Calu3 (cell line): ENCODE data around the gene SERPINB10. TPM values are rescaled to one million over a fixed set of nuclear protein-coding genes. Genes with fewer than 3 reads are reported as not detected.

Source experiments
- BruUV-seq: library from RNA; stranded (reverse); fragments of 400-500 nt; replicated peaks from 2 replicates; lab custom pipeline; 2021; lab: Mats Ljungman, UMichigan
- CTCF ChIA-PET: fragments of 300-600 bp; sonication (Branson Sonifier 250); formaldehyde crosslinking; loops from one replicate; lab custom pipeline; 2022; ENCODE audit warnings: antibody characterized with exemption; lab: Charles Lee
- DNase-seq: peaks from one replicate; pipeline ENCODE4 v3.0.0; 2022
- H3K27ac Mint-ChIP-seq: one replicate; pipeline ENCODE4 v1.8.0; 2022; ENCODE audit warnings: mixed read lengths; ENCODE audit not compliant: unreplicated experiment
- H3K27me3 Mint-ChIP-seq: one replicate; pipeline ENCODE4 v1.8.0; 2022; ENCODE audit warnings: mixed read lengths; ENCODE audit not compliant: unreplicated experiment
- H3K36me3 Mint-ChIP-seq: one replicate; pipeline ENCODE4 v1.8.0; 2022; ENCODE audit warnings: mild to moderate bottlenecking, moderate library complexity, mixed read lengths; ENCODE audit not compliant: insufficient read depth, unreplicated experiment
- H3K4me1 Mint-ChIP-seq: one replicate; pipeline ENCODE4 v1.8.0; 2022; ENCODE audit warnings: mild to moderate bottlenecking, low read depth, mixed read lengths; ENCODE audit not compliant: unreplicated experiment
- H3K4me3 Mint-ChIP-seq: one replicate; pipeline ENCODE4 v1.8.0; 2022; ENCODE audit warnings: mild to moderate bottlenecking, low read depth, moderate library complexity, mixed read lengths; ENCODE audit not compliant: unreplicated experiment
- H3K9me3 Mint-ChIP-seq: one replicate; pipeline ENCODE4 v1.8.0; 2022; ENCODE audit warnings: low read depth, mixed read lengths; ENCODE audit not compliant: unreplicated experiment
- intact Hi-C: fragments of 100-400 bp; cut with micrococcal nuclease; formaldehyde crosslinking; loops from one replicate; pipeline ENCODE4 v1.10.0; 2022; ENCODE audit not compliant: unreplicated experiment
- total RNA-seq: library from RNA; stranded (reverse); gene quantifications from 2 replicates; pipeline ENCODE4 v1.2.3, GENCODE V29; 2022
- TF ChIP-seq, protein P1 (sequence below): fragments of 200-600 bp; IDR thresholded peaks from one replicate; pipeline ENCODE4 v1.8.0; 2022; ENCODE audit warnings: antibody characterized with exemption; ENCODE audit not compliant: unreplicated experiment

SERPINB10 gene
- total RNA-seq, 1 experiment from 2014 or later, result not detected

DNA sequence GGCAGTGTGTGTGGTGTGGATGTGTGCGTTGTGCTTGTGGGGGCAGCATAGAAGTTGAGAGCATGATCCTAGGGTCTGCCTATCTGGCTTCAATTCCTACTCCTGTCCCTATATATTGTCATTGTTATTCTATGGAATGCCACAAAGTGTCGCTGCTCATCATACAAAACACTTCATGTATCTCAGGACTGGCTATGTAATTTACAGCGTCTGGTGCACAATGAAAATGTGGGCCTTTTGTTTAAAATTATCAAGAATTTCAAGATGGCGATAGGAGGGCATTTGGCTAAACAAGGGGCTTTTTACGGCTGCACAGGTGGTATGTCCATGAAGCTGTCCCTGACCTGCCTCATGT, 16.8 kb upstream of the SERPINB10 start:
- no TSS peak for BruUV-seq
- CTCF ChIA-PET, result interaction anchor here (0.6 kb wide), 1 partner anchor 108 kb away, joined by 4 read pairs; no protein-coding TSS in a partner anchor

DNA sequence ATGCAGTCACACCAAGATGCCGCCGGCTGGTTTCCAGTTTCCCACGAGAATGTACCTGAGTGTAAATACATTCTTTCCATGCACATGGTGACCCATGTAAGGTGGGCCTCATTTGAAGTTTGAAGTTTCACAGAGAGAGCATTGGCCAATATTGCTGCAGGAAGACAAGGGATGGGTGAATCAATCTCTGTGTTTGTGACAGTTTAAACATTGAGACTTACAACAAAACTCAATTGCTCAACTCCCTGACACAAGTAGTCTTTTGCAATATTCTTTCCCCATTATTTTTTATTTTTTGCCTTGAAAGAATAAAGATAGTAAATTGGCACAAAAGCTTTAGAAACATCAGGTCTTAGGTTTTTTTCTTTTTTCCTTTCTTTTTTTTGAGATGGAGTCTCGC, 15.2 kb upstream of the SERPINB10 start:
- no peaks in the 10 kb centered on the region for H3K27me3 Mint-ChIP-seq
- DNase-seq, result no peak
- no peak overlapping the region for H3K4me3 Mint-ChIP-seq
- TF ChIP-seq, protein P1, sequence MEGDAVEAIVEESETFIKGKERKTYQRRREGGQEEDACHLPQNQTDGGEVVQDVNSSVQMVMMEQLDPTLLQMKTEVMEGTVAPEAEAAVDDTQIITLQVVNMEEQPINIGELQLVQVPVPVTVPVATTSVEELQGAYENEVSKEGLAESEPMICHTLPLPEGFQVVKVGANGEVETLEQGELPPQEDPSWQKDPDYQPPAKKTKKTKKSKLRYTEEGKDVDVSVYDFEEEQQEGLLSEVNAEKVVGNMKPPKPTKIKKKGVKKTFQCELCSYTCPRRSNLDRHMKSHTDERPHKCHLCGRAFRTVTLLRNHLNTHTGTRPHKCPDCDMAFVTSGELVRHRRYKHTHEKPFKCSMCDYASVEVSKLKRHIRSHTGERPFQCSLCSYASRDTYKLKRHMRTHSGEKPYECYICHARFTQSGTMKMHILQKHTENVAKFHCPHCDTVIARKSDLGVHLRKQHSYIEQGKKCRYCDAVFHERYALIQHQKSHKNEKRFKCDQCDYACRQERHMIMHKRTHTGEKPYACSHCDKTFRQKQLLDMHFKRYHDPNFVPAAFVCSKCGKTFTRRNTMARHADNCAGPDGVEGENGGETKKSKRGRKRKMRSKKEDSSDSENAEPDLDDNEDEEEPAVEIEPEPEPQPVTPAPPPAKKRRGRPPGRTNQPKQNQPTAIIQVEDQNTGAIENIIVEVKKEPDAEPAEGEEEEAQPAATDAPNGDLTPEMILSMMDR, result no peak
- no peaks in the 10 kb centered on the region for H3K9me3 Mint-ChIP-seq
- no peak overlapping the region for H3K27ac Mint-ChIP-seq
- intact Hi-C loops, result no loop called here
- CTCF ChIA-PET, result no interaction called here
- H3K4me1 Mint-ChIP-seq, result peaks cover 14% of the 10 kb centered on the region
- BruUV-seq, result no TSS peak
- H3K36me3 Mint-ChIP-seq, result peaks cover 39% of the 10 kb centered on the region

More for the DNA sequence above, 16.8 kb upstream of the SERPINB10 start:
- H3K9me3 Mint-ChIP-seq, result no peaks in the 10 kb centered on the region
- H3K4me1 Mint-ChIP-seq, result peaks cover 22% of the 10 kb centered on the region
- no peak overlapping the region for H3K4me3 Mint-ChIP-seq
- no peaks in the 10 kb centered on the region for H3K27me3 Mint-ChIP-seq
- H3K36me3 Mint-ChIP-seq, result peaks cover 43% of the 10 kb centered on the region
- intact Hi-C loops, result loop anchor here (2.0 kb wide), 1 partner anchor 46 kb away; no protein-coding TSS in a partner anchor
- DNase-seq, result no peak
- TF ChIP-seq, protein P1, result no peak
- peak overlapping the region; percentile 58 for H3K27ac Mint-ChIP-seq

DNA sequence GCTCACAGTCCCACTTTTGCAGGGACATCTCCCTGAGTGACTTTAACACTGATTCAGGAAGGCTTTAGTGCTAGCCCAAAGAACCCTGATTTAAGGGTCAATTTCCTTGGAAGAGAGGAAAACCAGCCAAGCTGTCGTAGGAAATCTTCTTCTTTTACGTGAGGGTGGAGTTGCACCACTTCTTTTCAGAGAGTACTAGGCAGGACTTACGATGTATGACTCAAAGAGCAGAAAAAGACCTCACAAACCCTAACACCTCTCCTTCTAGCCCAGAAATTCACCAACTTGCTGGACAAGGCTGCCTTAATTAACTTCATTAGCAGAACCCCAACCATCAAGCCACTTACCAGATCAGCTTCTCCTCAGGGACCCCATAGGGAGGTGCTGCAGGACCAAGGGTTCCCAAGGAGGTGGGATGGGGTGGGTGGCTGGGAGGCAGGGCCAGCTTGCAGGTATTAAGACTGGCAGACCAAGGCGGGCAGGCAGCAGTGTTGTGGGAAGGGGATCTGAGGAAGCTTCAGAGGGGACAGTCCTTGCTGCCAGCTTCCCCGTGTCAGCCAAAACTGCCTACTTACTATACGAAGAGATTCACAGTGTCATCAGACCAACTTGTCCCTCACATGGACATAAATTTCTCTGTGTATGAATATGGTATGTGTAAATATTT, 13.5 kb upstream of the SERPINB10 start:
- H3K36me3 Mint-ChIP-seq, result peaks cover 41% of the 10 kb centered on the region
- TF ChIP-seq, protein P1, result no peak
- peak overlapping the region; percentile 55 for H3K27ac Mint-ChIP-seq
- no peak for DNase-seq
- CTCF ChIA-PET, result interaction anchor here (1.0 kb wide), 1 partner anchor 42 kb away, joined by 3 read pairs; no protein-coding TSS in a partner anchor
- no peaks in the 10 kb centered on the region for H3K9me3 Mint-ChIP-seq
- H3K4me1 Mint-ChIP-seq, result peaks cover 9% of the 10 kb centered on the region
- no peak overlapping the region for H3K4me3 Mint-ChIP-seq
- BruUV-seq, result no TSS peak
- intact Hi-C loops, result no loop called here
- H3K27me3 Mint-ChIP-seq, result no peaks in the 10 kb centered on the region

DNA sequence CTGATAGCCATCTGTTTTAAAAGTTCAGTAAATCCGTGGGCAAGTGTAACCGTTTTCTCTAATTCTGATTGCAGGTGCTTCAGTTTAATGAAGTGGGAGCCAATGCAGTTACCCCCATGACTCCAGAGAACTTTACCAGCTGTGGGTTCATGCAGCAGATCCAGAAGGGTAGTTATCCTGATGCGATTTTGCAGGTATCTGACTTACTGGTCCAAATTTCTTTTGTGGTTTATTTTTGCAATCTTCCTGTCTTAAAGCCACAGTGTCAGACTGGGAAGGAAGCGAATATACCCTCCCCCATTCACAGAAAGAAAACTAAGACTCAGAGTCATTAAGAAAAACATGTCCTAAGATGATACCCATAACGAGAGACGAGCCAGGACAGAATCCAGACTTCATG, 12.6 kb upstream of the SERPINB10 start:
- intact Hi-C loops, result no loop called here
- Mint-ChIP-seq H3K27ac (no peak overlapping the region), H3K9me3 (no peaks in the 10 kb centered on the region), H3K36me3 (peaks cover 35% of the 10 kb centered on the region), H3K4me3 (no peak overlapping the region), H3K4me1 (peaks cover 9% of the 10 kb centered on the region), H3K27me3 (no peaks in the 10 kb centered on the region)
- CTCF ChIA-PET, result no interaction called here
- no TSS peak for BruUV-seq
- TF ChIP-seq, protein P1, result no peak
- DNase-seq, result no peak
